ENCODE results near the gene FAM222A.

Gene FAM222A

DNA sequence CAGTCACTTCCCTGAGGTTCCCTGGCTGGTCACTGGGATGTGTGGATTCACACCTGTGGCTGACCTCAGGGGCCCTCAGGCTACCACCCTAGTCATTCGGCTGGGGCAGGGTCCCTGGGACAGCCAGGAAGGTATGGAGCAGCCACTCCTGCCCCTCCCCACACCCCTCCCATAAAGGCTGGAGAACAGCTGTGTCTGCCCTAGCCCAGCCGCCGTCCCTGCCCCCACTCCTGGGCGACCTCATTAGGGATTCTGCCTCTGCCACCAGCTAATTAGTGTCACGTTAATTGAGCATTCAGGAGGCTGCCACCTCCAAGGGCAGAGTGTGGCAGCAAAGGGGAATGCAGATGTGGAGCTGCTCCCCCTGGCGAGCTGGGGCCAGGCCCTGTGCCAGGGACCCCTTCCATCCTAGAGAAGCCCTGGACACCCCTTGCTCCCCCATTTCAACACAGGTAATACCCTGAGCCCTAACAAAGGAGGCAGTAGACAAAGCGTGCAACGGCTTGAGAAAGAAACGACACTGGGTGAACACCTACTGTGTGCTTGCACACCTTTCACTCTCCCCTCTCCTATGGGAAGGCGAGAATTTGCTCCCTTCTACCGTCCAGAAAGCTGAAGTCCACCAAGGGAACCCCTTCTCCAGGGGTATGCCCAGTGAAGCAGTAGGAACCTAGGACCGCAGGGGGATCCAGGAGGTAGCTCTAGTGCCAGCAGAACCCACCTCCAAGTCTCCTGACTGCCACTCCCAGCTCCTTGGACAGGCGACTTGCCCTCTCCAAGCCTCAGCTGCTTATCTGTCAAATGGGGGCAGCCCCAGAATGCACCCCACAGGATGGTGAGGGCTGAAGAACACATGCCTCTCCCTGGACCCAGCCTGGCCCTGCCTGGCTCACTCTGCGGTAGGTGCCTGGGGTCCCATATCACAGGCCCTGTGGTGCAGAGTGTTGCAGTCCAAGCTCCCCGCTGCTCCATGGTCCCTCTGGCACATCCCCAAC, 45.1 kb downstream of the FAM222A start:
- DNase-seq (ENCODE audit: low read depth in 2 of 3, low spot score in 1 of 3), result no peak

DNA sequence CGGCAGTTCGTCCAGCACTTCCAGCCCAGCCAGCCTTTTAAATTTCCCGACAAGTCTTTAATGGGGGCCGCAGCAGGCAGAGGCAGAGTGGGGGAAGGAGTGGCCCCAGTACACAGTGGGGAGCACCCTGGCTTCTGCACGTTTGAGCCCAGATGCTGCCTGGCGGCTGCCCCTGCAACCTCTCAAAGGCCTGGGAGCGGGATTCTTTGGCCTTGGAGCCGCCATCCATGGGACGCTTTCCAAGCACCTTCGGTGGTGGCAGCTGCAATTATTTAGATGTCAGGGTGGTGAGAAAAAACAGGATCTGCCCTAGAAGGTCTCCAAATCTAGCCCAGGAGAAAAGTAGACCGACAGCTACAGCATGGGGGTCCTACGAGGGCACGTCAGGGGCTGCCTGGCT, 46.0 kb downstream of the FAM222A start:
- no peak for DNase-seq (ENCODE audit: low read depth in 2 of 3, low spot score in 1 of 3)

DNA sequence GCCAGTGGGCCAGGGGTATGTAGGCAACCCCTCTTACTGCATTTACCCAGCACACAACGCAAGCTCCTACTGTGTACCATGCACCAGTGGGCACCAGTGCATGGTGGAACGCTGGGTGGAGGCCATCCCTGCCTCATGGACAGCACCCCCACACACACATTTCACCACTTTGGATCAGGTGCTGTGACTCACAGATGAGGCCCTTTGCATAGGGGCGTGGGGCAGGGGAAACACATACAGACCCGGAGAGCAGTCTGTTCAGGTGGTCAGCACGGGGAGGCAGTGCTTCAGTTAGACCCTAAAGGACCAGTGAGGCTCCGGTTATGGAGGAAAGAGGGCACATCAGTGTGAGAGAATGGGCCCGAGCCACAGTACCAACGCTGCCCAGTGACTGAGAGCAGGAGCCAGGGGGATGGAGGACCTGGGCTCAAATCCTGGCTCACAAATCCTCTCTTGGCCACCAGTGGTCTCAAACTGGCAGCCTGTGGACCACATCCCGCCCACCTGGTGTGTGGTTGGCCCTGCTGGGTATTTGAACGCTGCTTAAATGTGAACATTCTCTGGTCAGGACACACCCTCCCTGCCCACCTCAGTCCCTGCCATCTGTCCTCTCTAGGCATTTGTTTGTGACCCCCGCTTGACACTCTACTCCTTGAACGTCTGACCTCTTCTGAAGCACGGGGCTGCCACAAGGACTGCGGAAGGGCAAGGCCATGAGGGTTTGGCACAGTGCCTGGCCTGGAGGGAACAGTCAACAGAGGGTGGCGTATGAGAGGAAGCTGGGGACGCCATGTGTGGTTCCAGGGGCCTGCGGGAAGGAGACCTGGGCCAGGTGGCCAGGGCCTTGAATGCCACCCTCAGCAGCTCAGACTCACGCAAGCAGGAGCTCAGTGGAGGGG, 46.7 kb downstream of the FAM222A start:
- no peak for DNase-seq (ENCODE audit: low read depth in 2 of 3, low spot score in 1 of 3)

DNA sequence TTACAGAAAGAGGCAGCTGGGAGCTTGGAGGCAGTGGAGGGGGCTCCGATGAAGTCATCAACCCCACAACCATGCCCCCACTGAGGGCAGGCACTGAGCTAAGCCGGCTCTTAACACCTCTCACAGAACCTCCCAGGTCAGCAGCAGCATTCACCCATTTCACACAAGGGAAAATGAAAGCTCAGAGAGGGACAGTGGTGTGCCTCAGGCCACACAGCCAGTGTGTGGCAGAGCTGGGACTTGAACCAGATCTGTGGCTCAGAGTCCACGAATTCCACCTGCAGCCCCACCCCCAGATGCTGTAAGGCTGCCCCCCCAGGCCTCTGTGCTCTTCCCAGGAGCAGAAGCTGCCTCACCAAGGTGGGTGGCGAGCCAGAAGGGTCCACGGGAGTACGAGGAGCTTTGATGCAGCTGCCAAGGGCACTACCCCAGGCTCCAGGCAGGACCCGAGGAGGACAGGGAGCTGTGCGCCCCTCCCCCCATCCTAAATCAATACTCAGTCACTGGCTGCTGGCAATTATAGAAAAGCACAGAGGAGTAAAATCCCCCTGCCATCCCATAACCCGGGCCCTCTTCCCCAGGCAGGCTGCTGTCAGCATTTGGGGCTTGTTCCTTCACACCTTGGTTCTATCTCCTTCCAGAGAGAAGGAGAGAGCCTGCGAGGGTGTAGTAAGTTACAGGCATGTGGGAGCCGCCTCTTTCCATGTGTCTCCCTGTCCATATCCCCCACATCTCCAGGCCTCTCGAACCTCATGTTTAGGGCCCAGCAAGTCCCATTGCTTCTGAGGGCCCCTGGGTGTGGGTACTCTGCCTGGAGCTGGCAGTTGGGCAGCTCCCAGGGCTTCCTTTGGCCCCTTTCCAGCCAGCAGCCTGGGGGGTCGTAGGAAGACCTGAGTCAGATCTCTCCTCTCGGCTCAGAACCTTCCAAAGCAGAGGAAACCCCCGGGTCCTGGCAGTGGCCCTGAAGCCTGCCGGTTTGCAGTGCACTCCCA, 47.6 kb downstream of the FAM222A start:
- DNase-seq (ENCODE audit: low read depth in 2 of 3, low spot score in 1 of 3), result no peak

DNA sequence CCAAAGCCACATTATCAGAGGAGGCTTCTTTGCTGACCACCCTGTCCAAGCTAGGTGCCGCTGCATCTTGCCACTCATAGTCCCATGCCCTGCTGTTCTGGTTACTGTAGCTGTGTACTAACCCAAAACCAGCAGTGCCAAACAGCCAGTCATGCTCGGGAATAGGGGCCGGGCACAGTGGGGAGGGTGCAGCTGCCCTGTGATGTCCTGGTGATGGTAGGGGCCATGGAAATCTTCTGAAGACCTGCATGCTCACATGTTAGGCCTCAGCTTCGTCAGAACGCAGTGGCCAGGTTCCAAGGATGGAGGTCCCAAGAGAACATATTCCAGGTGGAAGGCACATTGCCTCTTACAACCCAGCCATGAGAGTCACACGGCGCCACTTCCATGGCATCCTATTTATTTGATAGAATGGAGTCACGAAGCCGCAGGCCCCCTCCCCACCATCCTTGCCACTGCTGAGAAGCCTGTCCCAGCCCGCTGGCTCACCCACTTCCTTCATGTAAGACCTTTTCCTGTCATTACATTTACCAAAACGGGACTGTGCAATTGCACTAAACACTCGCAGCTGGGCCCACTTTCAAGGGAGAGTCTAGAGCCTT, 48.5 kb downstream of the FAM222A start:
- DNase-seq (ENCODE audit: low read depth in 2 of 3, low spot score in 1 of 3), result no peak

DNA sequence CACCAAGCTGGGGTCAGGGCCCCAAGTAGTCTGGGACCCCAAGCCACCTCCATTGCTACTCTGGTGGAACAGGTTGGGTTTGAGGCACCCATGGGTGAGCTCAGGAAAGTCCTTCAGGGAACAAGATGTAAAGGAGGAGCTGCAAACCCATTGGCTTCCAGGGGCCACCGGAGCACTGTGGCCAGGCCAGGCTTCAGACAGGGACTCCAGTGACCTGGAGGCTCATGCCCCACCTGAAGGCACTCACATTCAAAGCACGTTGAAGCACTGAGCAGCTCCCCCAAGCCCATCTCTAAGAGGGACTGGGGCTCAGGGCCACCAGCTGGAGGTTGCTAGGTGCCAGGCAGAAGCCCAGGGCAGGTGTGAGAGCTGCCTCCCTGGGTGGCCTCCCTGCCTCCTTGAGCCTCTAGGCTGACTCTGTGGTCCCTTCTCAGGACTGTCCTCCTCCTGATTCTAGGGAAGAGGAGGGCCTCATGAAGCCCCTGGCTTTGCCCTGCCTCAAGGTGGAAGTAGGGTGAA, 49.1 kb downstream of the FAM222A start:
- no peak for DNase-seq (ENCODE audit: low read depth in 2 of 3, low spot score in 1 of 3)

DNA sequence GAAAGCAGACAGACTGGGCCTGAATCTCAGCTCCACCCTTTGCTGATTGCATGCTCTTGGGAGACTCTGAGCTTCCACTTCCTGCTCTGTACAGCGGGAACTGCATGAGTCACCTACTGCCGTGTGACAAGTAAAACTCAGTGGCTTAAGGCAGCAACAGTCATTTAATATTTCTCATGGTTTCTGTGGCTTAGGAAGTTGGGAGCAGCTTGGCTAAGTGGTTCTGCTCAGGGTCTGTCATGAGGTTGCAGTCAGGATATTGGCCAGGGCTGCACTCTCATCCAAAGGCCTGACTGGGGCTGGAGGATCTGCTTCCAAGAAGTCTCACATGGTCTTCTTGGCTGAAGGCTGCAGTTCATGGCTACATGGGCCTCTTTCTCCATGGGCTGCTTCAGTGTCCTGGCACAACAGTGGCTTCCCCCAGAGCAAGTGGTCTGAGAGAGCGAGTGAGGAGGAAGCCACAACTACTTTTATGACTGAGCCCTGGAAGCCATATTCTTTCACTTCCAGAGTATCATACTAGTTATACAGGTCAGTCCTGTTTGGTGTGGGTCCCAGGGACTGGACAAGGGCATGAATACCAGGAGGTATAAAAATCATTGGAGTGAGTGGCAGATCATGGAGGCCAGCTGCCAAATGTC, 49.7 kb downstream of the FAM222A start:
- no peak for DNase-seq (ENCODE audit: low read depth in 2 of 3, low spot score in 1 of 3)

DNA sequence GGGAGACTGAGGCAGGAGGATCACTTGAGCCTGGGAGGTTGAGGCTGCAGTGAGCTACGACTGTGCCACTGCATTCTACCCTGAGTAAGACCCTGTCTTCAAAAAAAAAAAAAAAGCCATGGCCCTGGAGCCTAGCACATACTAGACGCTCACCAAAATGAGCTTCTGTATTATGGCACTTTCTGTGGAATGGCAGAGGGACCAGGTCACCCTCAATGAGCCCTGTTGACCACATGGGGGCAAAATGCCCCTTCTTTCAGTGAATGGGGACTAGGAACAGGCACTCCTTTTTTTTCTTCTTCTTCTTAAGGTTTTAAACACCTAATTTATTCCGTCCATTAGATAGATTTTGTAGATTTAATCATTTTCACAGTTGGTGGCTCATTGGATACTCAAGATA, 50.5 kb downstream of the FAM222A start:
- no peak for DNase-seq (ENCODE audit: low read depth in 2 of 3, low spot score in 1 of 3)

DNA sequence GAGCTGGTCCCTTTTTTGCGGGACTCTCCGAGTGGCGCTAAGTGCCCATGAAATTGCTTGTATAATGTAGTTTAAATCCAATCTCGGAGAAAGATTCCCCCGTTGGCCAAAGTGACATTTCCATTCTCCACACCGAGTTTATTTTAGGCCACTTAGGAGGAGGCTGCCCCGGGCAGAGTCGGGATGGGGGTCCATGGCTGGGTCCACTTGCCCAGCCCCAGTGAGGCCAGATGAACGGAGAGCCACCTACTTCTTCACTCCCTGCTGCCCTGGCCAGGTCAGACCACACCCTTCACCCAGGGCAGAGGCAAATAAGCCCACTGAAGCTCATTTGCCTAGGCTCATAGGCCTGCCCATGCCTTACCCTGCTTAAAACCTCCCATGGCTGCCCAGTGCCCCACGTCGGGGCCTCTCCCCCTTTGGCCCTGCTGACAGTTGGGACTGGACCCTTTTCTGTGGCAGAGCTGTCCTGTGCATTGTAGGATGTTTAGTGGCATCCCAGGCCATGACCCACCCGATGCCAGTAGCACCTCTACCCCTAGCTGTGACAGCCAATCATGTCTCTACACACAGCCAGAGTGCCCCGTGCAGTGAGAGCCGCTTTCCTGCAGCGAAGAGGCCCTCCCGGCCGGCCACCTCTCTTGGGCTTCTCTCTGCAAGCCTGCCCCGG, 51.3 kb downstream of the FAM222A start:
- no peak for DNase-seq (ENCODE audit: low read depth in 2 of 3, low spot score in 1 of 3)

DNA sequence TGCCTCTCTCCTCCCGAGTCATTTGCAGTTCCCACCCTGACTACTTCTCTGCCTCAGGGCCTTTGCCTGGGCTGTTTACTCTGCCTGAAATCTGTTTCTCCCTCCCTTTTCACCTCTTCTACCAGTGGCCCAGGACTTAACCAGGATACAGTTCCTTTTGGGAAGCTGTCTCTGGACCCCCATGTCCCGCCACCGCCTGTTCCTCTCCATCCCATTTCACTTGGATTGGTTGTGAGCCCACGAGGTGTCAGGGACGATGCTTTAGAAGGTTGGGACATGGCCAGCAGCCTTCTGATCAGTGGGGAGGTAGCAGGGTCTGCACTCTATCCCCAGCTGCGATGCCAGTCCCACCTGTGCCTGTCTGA, 51.8 kb downstream of the FAM222A start:
- DNase-seq (ENCODE audit: low read depth in 2 of 3, low spot score in 1 of 3), result no peak

DNA sequence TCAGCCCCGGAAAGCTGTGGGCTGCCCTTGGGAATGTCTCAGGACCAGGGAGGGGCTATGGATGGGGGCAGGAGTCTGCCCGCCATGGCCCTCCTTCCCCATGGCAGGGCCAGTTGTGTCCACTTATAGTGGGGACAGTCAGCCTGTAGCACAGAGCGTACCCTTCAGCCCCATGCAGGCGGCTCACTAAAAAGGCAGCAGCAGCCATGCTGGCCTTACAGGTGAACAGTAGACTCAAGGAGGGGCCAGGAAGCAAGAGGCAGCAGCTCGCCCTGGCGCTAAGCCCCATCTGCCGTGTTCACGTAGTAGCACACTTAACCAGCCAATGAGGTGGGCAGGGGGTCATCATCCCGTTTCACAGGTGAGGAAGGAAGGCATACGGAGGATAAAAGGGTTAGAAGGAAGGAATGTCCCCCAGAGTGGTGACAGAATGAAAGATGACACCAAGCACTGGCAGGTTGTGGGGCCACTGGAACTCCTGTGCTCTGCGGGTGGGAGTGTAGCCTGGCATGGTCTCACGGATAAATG, 52.7 kb downstream of the FAM222A start:
- DNase-seq (ENCODE audit: low read depth in 2 of 3, low spot score in 1 of 3), result no peak

DNA sequence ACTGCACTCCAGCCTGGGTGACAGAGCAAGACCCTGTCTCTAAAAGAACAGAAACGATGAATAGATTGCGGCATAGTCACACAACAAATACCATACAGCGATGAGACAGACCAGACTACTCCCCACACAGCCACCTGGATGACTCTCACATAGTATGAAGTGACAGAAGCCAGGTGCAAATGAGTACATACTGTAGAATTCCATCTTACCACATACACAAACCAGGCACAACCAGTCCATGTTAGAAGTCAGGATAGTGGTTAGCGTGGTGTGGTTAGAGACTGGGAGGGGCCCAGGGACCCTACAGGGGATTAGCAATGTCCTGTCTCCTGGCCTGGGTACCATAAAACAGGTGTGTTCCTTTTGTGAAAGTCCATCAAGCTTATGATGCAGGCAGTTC, 53.8 kb downstream of the FAM222A start:
- no peak for DNase-seq (ENCODE audit: low read depth in 2 of 3, low spot score in 1 of 3)

DNA sequence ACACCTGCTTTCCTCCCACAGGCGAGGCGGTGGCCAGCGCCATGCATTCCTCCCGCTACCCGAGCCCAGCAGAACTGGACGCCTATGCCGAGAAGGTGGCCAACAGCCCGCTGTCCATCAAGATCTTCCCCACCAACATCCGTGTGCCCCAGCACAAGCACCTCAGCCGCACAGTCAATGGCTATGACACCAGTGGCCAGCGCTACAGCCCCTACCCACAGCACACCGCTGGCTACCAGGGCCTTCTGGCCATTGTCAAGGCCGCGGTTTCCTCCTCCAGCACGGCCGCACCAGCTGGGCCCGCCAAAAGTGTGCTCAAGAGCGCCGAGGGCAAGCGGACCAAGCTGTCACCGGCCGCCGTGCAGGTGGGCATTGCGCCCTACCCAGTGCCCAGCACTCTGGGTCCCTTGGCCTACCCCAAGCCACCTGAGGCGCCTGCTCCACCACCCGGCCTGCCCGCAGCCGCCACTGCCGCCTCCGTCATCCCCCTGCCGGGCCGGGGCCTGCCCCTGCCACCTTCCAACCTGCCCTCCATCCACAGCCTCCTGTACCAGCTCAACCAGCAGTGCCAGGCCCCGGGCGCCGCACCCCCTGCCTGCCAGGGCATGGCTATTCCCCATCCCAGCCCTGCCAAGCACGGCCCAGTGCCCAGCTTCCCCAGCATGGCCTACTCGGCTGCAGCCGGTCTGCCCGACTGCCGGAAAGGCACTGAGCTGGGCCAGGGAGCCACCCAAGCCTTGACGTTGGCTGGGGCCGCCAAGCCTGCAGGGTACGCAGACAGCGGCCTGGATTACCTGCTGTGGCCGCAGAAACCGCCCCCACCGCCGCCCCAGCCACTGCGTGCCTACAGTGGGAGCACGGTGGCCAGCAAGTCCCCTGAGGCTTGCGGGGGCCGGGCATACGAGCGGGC, 54.6 kb downstream of the FAM222A start:
- DNase-seq (ENCODE audit: low read depth in 2 of 3, low spot score in 1 of 3), result no peak

DNA sequence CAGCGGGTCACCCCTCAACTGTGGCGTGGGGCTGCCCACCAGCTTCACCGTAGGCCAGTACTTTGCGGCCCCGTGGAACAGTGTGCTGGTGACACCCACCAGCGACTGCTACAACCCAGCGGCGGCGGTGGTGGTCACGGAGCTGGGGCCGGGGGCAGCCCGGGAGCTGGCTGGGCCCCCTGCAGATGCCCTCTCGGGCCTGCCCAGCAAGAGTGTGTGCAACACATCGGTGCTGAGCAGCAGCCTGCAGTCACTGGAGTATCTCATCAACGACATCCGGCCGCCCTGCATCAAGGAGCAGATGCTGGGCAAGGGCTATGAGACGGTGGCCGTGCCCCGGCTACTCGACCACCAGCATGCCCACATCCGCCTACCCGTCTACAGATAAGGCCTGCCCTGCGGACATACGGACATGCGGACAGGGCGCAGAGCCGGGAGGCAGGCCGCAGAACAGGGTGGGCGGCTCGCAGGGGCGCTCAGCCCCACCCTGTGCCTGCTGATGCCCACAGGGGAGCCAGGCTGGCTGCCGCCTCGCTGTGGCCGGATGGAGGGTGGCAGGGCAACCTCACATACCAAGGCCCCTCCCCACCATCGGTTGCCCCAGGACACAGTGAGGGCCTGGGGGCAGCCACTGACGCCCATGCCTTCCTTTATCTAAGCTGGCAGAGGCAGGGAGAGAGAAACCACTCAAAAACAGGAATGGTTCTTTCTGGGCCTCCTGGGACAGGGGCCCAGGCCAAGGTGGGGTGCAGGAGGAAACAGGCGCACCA, 55.5 kb downstream of the FAM222A start:
- DNase-seq (ENCODE audit: low read depth in 2 of 3, low spot score in 1 of 3), result no peak

DNA sequence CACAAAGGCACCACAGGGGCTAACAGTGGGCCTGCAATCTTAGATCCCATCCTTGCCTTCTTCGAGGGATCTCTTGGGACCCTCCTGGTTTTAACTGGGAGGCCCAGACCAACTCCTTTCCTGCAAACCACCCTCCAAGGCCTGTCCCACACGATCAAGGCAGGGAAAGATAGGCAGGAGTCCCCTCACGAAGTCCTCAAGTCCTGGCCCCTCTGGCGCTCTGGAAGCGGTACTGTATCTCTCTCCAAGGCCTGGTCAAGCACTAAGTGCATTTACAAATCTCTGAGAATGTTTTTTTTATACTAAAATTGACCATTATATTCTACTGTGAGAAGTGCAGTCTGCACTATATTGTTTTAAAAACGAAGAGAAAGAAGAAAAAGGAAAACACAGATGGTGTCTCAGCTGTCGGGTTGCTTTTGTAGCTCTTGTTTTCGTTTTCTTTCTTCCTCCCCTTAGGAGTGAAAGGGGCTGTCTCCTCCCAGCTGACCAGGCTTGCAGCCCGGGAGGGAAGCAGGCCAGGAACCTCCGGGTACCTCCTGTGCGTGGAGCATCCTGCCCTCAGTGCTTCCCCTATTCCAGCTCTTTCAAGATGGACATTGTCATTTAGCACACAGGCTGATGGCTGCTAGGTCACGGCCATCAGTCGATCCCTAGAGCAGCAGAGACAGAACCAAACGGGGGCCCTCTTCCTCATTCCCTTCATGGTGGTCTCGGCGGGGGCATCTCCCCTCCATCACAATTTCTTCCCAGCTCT, 56.7 kb downstream of the FAM222A start:
- no peak for DNase-seq (ENCODE audit: low read depth in 2 of 3, low spot score in 1 of 3)

All from stimulated activated CD4-positive, alpha-beta T cell treated with anti-CD3 and anti-CD28 coated beads, Interleukin-12 subunit alpha, Interleukin-12 subunit beta, amount 100 ng/mL, for 48 hours (primary cell).